IMR-90 (cell line): ENCODE results near the gene CTNNA2.

Experiments
- CEBPB ChIP-seq: IDR thresholded peaks from 2 replicates; pipeline ENCODE4 v1.6.1; 2012; ENCODE audit warnings: low read depth, low read length, improper control_type of control experiment
- CHD1 ChIP-seq: IDR thresholded peaks from 2 replicates; pipeline ENCODE4 v1.6.1; 2012; ENCODE audit warnings: low read depth, low read length, improper control_type of control experiment
- MXI1 ChIP-seq: IDR thresholded peaks from 2 replicates; pipeline ENCODE4 v1.6.1; 2012; ENCODE audit warnings: low read depth, mild to moderate bottlenecking, low read length, moderate library complexity, borderline replicate concordance
- TF ChIP-seq, protein P1 (sequence below): conservative IDR thresholded peaks from 2 replicates; pipeline ENCODE4 v1.5.1; 2012; ENCODE audit warnings: mild to moderate bottlenecking, low read depth, low read length, improper control_type of control experiment

DNA sequence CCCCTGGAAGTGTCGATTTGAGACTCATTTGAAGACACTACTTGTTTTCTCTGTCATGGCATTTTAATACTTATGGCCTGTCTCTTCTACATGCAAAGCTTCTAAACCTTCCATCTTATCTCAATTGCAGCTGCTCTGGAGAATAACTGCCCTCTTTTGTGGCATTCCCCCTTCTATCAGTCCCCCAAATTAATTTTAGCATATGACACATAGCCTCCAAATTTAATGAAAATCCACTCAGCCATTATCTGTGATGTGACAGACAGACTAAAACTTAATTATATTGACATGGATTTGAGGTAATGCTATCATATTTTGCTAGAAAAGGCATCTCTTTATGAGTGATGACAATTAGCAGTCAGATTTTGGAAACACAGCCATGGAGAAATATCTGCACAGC lies 720.5 kb downstream of the CTNNA2 start:
- TF ChIP-seq, protein P1, sequence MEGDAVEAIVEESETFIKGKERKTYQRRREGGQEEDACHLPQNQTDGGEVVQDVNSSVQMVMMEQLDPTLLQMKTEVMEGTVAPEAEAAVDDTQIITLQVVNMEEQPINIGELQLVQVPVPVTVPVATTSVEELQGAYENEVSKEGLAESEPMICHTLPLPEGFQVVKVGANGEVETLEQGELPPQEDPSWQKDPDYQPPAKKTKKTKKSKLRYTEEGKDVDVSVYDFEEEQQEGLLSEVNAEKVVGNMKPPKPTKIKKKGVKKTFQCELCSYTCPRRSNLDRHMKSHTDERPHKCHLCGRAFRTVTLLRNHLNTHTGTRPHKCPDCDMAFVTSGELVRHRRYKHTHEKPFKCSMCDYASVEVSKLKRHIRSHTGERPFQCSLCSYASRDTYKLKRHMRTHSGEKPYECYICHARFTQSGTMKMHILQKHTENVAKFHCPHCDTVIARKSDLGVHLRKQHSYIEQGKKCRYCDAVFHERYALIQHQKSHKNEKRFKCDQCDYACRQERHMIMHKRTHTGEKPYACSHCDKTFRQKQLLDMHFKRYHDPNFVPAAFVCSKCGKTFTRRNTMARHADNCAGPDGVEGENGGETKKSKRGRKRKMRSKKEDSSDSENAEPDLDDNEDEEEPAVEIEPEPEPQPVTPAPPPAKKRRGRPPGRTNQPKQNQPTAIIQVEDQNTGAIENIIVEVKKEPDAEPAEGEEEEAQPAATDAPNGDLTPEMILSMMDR = no peak
- TF ChIP-seq CEBPB = no peak
- no peak for TF ChIP-seq MXI1
- no peak for TF ChIP-seq CHD1
